Measurements from ENCODE around the gene PACSIN3.

GRCh38 chr11:47147250-47147649 lies 39.0 kb downstream of the PACSIN3 start:
- TF ChIP-seq CTCF (IDR thresholded peaks at IDR 0.05): no peak
- no peak for TF ChIP-seq POLR2A (IDR thresholded peaks at IDR 0.05)

All from uterus (tissue), 2 donors.